ENCODE data around the gene HYKK. TPM values are rescaled to one million over a fixed set of nuclear protein-coding genes. Genes with fewer than 3 reads are reported as not detected.

The HYKK gene
- total and polyA plus RNA-seq, 2 of the 8 experiments (the other 6 are each of a cell fraction or from before 2014, with no cell fraction given) = 2.0 to 3.7 TPM

GRCh38 chr15:78506971-78507830 is at the start of gene HYKK (continued):
- no peak for TF ChIP-seq KDM5A (IDR thresholded peaks at IDR 0.05; ENCODE audit: low read length)
- TF ChIP-seq RAD21 (IDR thresholded peaks at IDR 0.05 in 1 of 2, conservative IDR thresholded peaks at IDR 0.05 in 1 of 2; ENCODE audit: low read depth in 2 of 2, low read length in 2 of 2) = peak; percentile 6 to 17; a peak in 2 of 4 replicates
- TF ChIP-seq HDAC6 (IDR thresholded peaks at IDR 0.05; ENCODE audit: low read depth, low read length) = no peak
- 0 out of 2 replicates have a peak, but pooled peaks have one; percentile 32 for TF ChIP-seq POLR2AphosphoS5 (IDR thresholded peaks at IDR 0.05; ENCODE audit: low read depth, low read length)
- TF ChIP-seq POLR2A (IDR thresholded peaks at IDR 0.05; ENCODE audit: control extremely low read depth in 1 of 2, low read depth in 2 of 2, low read length in 2 of 2) = peak in 1 of 2 experiments; percentile 43; a peak in 1 of 3 replicates
- no peak for TF ChIP-seq ASH2L (IDR thresholded peaks at IDR 0.05; ENCODE audit: low read length)
- TF ChIP-seq ATF3 (IDR thresholded peaks at IDR 0.05; ENCODE audit: insufficient read depth, low read depth, low read length) = no peak
- no peak for TF ChIP-seq GTF2F1 (IDR thresholded peaks at IDR 0.05; ENCODE audit: borderline replicate concordance, low read depth, low read length)
- TF ChIP-seq GABPA (IDR thresholded peaks at IDR 0.05; ENCODE audit: borderline replicate concordance, insufficient read depth, low read length) = no peak
- no peak for TF ChIP-seq RFX5 (IDR thresholded peaks at IDR 0.05; ENCODE audit: borderline replicate concordance, low read depth, low read length)
- no peak for TF ChIP-seq CBX8 (IDR thresholded peaks at IDR 0.05; ENCODE audit: borderline replicate concordance, low read depth, low read length)
- no peak; the same call in 1 of the 2 replicates for TF ChIP-seq RBBP5 (IDR thresholded peaks at IDR 0.05; ENCODE audit: borderline replicate concordance, low read depth, low read length)
- TF ChIP-seq POU5F1 (IDR thresholded peaks at IDR 0.05; ENCODE audit: low read depth, low read length) = no peak
- TF ChIP-seq USF2 (IDR thresholded peaks at IDR 0.05; ENCODE audit: low read length) = no peak
- TF ChIP-seq PHF8 (conservative IDR thresholded peaks at IDR 0.05; ENCODE audit: low read depth, low read length) = no peak; the same call in 1 of the 2 replicates
- no peak for TF ChIP-seq NRF1 (IDR thresholded peaks at IDR 0.05; ENCODE audit: low read depth, low read length)
- no peak for TF ChIP-seq CHD1 (IDR thresholded peaks at IDR 0.05; ENCODE audit: low read depth, low read length)
- peak; percentile 78; the same call in 1 of the 2 replicates for TF ChIP-seq TEAD4 (IDR thresholded peaks at IDR 0.05; ENCODE audit: low read depth, low read length)
- TF ChIP-seq SAP30 (IDR thresholded peaks at IDR 0.05; ENCODE audit: insufficient read depth, insufficient replicate concordance, low read length) = peak; percentile 76
- no peak for TF ChIP-seq EGR1 (IDR thresholded peaks at IDR 0.05; ENCODE audit: borderline replicate concordance, low read depth, low read length)
- peak; percentile 13; the same call in 1 of the 2 replicates for TF ChIP-seq BACH1 (IDR thresholded peaks at IDR 0.05; ENCODE audit: low read length)
- TF ChIP-seq CHD2 (IDR thresholded peaks at IDR 0.05; ENCODE audit: low read length) = no peak; the same call in none of the 2 replicates
